ENCODE data around the gene TMEM218. TPM values are rescaled to one million over a fixed set of nuclear protein-coding genes. Genes with fewer than 3 reads are reported as not detected.

Gene TMEM218
- total RNA-seq, 1 experiment from 2014 or later: 14.3 TPM

DNA sequence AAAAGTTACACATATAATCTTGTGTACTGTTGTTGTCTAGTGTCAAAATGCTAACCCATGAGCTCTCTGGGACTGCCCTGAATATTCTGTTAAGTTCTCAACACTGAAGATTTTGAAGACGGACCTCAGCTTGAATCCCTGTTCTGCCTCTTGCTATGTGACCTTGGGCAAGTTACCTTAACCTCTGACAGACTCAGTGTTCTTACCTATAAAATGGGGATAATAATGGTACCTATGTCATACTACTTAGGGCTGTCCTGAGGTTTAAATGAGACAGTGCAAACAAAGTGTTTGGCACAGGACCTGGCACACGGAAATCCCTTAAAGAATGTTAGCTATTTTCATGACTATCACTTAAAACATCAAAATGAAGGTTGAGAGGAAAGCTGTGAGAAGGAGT is 11.3 kb downstream of the TMEM218 start:
- Histone ChIP-seq H4K20me1 (ENCODE audit: control insufficient read depth, insufficient read depth, insufficient read length) (no peaks in the 10 kb centered on the region), H2BK20ac (ENCODE audit: low read depth, low read length, poor library complexity, severe bottlenecking) (no peak overlapping the region), H2BK5ac (ENCODE audit: insufficient read length, low read length) (no peak overlapping the region), H3K23ac (ENCODE audit: insufficient read length, low read depth, low read length) (no peak overlapping the region), H2AK5ac (ENCODE audit: insufficient read length, low read length) (no peak overlapping the region), H4K91ac (ENCODE audit: insufficient read length, low read depth, low read length) (no peak overlapping the region), H3K27me3 (ENCODE audit: insufficient read depth, low read length) (no peaks in the 10 kb centered on the region), H3K14ac (ENCODE audit: insufficient read depth, low read length) (no peak overlapping the region), H3K79me1 (ENCODE audit: insufficient read depth, low read depth, low read length, poor library complexity, severe bottlenecking) (no peaks in the 10 kb centered on the region), H4K8ac (replicated peaks; ENCODE audit: insufficient read length, low read depth, low read length) (no peak overlapping the region), H3K23me2 (ENCODE audit: insufficient read length, low read depth, low read length, poor library complexity, severe bottlenecking) (no peaks in the 10 kb centered on the region), H3T11ph (ENCODE audit: low read length) (no peak overlapping the region), H3K79me2 (ENCODE audit: insufficient read depth, low read length) (no peaks in the 10 kb centered on the region), H4K5ac (ENCODE audit: insufficient read length, low read depth, low read length) (no peak overlapping the region), H2BK12ac (ENCODE audit: insufficient read length, low read depth, low read length) (no peak overlapping the region), H3K18ac (ENCODE audit: insufficient read length, low read depth, low read length) (no peak overlapping the region), H3K4ac (ENCODE audit: low read depth, low read length) (no peak overlapping the region), H3K4me2 (ENCODE audit: insufficient read depth, insufficient read length, low read length) (no peak overlapping the region), H3K27ac (ENCODE audit: insufficient read length, low read depth, low read length) (no peak overlapping the region), H3K56ac (ENCODE audit: insufficient read length, low read depth, low read length) (no peak overlapping the region), H3K9me3 (ENCODE audit: control insufficient read depth, low read depth, low read length) (no peaks in the 10 kb centered on the region), H3K9ac (ENCODE audit: extremely low read depth, insufficient read length, low read length) (no peak overlapping the region), H2AFZ (ENCODE audit: low read length) (no peak overlapping the region), H2BK120ac (ENCODE audit: low read depth, low read length, poor library complexity, severe bottlenecking) (no peak overlapping the region), H3K4me1 (ENCODE audit: insufficient read depth, low read length) (no peaks in the 10 kb centered on the region), H2BK15ac (ENCODE audit: low read depth, low read length) (no peak overlapping the region)
- Mint-ChIP-seq H3K4me1 (peaks cover 5 to 9% of the 10 kb centered on the region in 2 experiments), H3K9me3 (peaks cover 7 to 9% of the 10 kb centered on the region in 2 experiments; a peak in 3 of 5 replicates), H3K36me3 (ENCODE audit: insufficient read depth in 1 of 3, low read depth in 3 of 3) (peaks cover 12 to 63% (median 27%) of the 10 kb centered on the region in 3 experiments), H3K27ac (no peak overlapping the region), H3K4me3 (no peak overlapping the region), H3K27me3 (ENCODE audit: low read depth) (no peaks in the 10 kb centered on the region)
- WGBS (ENCODE audit: extremely low coverage, insufficient read length, low lambda C conversion rate): no CpG with 5 or more reads among the region's 2 CpGs
- no peak for DNase-seq
- TF ChIP-seq, protein P1, sequence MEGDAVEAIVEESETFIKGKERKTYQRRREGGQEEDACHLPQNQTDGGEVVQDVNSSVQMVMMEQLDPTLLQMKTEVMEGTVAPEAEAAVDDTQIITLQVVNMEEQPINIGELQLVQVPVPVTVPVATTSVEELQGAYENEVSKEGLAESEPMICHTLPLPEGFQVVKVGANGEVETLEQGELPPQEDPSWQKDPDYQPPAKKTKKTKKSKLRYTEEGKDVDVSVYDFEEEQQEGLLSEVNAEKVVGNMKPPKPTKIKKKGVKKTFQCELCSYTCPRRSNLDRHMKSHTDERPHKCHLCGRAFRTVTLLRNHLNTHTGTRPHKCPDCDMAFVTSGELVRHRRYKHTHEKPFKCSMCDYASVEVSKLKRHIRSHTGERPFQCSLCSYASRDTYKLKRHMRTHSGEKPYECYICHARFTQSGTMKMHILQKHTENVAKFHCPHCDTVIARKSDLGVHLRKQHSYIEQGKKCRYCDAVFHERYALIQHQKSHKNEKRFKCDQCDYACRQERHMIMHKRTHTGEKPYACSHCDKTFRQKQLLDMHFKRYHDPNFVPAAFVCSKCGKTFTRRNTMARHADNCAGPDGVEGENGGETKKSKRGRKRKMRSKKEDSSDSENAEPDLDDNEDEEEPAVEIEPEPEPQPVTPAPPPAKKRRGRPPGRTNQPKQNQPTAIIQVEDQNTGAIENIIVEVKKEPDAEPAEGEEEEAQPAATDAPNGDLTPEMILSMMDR (conservative IDR thresholded peaks at IDR 0.05): no peak

Data from H9 (cell line).